IgD-negative memory B cell (primary cell): ENCODE measurements around the gene FNDC11. TPM values are rescaled to one million over a fixed set of nuclear protein-coding genes. Genes with fewer than 3 reads are reported as not detected.

ENCODE experiments used
- H3K27ac Mint-ChIP-seq, 3 donors: one replicate each; pipeline ENCODE4 v1.8.0; 2020 to 2022; ENCODE audit warnings: mild to moderate bottlenecking in 3 of 3, mixed read lengths in 3 of 3, moderate library complexity in 1 of 3
- H3K27me3 Mint-ChIP-seq: one replicate; pipeline ENCODE4 v1.8.0; 2021; ENCODE audit warnings: mixed read lengths
- H3K36me3 Mint-ChIP-seq: one replicate; pipeline ENCODE4 v1.8.0; 2020; ENCODE audit warnings: mild to moderate bottlenecking, mixed read lengths
- H3K4me1 Mint-ChIP-seq, 3 donors: one replicate each; pipeline ENCODE4 v1.8.0; 2020 to 2022; ENCODE audit warnings: mixed read lengths in 3 of 3, mild to moderate bottlenecking in 1 of 3
- H3K4me3 Mint-ChIP-seq, 4 donors: one replicate each; pipeline ENCODE4 v1.8.0; 2020 to 2022; ENCODE audit warnings: mild to moderate bottlenecking in 4 of 4, mixed read lengths in 4 of 4, moderate library complexity in 3 of 4
- H3K9me3 Mint-ChIP-seq, 3 donors: one replicate each; pipeline ENCODE4 v1.8.0; 2020 to 2021; ENCODE audit warnings: mixed read lengths in 3 of 3, mild to moderate bottlenecking in 1 of 3
- polyA plus RNA-seq: library from polyadenylated mRNA; unstranded; fragments of 300-500 nt; fragmentation: Illumina TruSeq; gene quantifications from one replicate; pipeline ENCODE4 v1.2.3, GENCODE V29; 2021

Gene FNDC11
- polyA plus RNA-seq, 1 donor from 2014 or later, result 2.5 TPM

DNA sequence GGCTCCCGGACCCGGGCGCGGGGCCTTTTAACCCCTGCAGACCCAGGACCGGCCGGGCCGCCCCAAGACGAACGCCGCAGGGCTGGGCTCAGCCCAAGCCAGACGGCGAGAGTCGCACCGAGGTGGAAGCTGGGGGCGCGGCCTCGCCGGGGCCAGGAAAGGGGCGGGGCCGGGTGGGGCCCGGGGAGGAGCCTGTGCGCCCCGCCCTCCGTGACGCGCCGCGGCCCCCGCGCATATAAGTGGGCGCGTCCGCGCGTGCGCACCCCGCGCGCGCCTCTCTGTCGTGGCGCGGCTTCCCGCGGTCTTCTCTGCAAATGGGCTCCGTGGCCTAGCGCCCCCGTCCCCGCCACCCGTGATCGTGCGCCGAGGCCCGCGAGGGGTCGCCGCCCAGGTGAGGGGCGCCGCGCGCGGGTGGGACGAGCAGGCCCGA, 33.4 kb upstream of the FNDC11 start, which contains the start of gene PPDPF:
TSS of gene PPDPF (plus strand) at position 262 of the 430 bp plus-strand sequence. CDS start 544 bp downstream, outside the sequence.
- peaks cover 0 to 6% (median 0%) of the 10 kb centered on the region in 3 donors for H3K9me3 Mint-ChIP-seq
- H3K27ac Mint-ChIP-seq, result peak within 1 kb of the TSS in 2 of 3 donors; percentile 78 to 90
- H3K4me3 Mint-ChIP-seq, result peak within 1 kb of the TSS; percentile 81 to 93 (median 92)
- H3K36me3 Mint-ChIP-seq, result peaks cover 2% of the 10 kb centered on the region
- H3K4me1 Mint-ChIP-seq, result peaks cover 4 to 11% (median 5%) of the 10 kb centered on the region in 3 donors
- peaks cover 4% of the 10 kb centered on the region for H3K27me3 Mint-ChIP-seq

DNA sequence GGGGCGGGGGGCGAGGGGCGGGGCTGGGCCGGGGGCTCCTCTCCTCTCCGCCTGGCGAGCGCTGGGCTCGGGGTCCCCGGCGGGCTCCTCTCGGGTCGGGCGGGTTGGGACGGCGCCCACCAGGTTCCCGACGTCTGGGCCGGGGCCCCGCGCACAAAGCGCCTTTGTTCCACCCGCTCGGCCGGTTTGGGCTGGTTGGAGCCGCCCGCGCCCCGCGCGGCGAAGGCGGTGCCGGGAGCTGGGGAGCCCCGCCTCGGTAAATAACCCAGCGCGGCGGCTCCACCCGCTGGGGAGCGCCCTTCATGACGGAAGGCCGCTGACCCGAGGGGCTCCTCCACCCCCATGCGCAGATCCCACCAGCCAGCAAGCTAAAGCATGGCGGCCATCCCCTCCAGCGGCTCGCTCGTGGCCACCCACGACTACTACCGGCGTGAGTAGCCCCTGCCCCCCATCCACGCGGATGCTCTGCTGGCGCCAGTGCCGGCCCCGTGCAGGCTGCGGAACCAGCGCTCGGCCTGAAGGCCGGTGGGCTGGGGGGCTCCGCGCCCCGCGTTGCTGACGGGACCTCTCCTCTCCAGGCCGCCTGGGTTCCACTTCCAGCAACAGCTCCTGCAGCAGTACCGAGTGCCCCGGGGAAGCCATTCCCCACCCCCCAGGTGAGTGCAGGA, 32.9 kb upstream of the FNDC11 start:
- peaks cover 0 to 6% (median 0%) of the 10 kb centered on the region in 3 donors for H3K9me3 Mint-ChIP-seq
- peak overlapping the region in 1 of 3 donors; percentile 73 for H3K27ac Mint-ChIP-seq
- H3K4me3 Mint-ChIP-seq, result peak overlapping the region; percentile 81 to 91 (median 87)
- H3K27me3 Mint-ChIP-seq, result peaks cover 2% of the 10 kb centered on the region
- H3K4me1 Mint-ChIP-seq, result peaks cover 4 to 11% (median 7%) of the 10 kb centered on the region in 3 donors
- peaks cover 2% of the 10 kb centered on the region for H3K36me3 Mint-ChIP-seq

DNA sequence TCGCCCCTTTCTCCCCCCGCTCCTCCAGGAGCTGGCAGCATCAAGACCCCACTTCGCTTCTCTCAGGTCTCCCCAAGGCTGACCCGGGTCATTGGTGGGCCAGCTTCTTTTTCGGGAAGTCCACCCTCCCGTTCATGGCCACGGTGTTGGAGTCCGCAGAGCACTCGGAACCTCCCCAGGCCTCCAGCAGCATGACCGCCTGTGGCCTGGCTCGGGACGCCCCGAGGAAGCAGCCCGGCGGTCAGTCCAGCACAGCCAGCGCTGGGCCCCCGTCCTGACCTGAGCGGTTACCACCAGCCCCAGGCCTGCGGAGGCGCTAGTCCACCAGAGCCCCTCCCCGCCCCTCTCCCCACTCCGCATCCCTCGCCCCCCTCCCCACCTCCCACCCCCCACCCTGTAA, 32.4 kb upstream of the FNDC11 start:
- Mint-ChIP-seq H3K27me3 (peaks cover 2% of the 10 kb centered on the region), H3K4me1 (peaks cover 4 to 11% (median 9%) of the 10 kb centered on the region in 3 donors), H3K4me3 (peak overlapping the region; percentile 81 to 91 (median 87)), H3K9me3 (peaks cover 0 to 6% (median 0%) of the 10 kb centered on the region in 3 donors), H3K27ac (peak overlapping the region in 1 of 3 donors; percentile 58), H3K36me3 (peaks cover 2% of the 10 kb centered on the region)

DNA sequence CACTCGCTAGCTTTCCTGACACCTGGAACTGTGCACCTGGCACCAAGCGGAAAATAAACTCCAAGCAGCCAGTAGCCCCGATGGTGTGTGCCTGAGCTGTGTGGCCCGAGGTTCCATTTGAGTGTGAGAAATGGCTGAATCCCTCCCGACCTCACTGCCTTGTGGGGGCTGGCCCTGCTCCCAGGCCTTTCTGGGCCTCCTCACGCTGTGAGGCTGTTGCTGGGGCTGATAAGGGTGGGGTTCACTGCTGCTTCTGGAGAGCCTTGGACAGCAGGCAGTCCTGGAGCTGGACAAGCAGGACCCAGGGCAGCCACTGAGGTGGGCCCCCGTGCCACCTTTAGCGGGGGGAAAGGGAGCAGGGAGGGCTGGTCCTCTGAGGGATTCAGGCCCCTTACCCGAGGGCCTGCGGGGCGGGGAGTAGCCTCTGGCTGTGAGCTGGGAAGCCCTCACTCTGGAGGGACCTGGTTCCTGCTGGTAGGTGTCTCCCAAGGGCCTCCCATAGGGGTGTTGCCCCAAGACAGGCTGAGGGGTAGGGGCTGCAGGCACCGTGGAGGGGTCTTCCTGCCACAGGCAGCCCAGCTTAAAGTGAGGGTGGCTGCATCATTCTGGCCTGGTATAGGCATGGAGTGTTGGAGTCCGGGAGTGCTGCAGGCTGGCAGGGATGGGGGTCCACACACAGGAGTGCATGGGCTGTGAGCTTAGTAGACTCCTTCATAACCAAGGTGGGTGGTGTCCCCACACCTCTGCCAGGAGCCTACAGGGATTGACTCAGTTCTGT, 31.7 kb upstream of the FNDC11 start:
- peak overlapping the region in 2 of 3 donors; percentile 47 to 55 for H3K27ac Mint-ChIP-seq
- H3K27me3 Mint-ChIP-seq, result peaks cover 4% of the 10 kb centered on the region
- peaks cover 2% of the 10 kb centered on the region for H3K36me3 Mint-ChIP-seq
- peaks cover 5 to 16% (median 9%) of the 10 kb centered on the region in 3 donors for H3K4me1 Mint-ChIP-seq
- H3K4me3 Mint-ChIP-seq, result peak overlapping the region; percentile 28 to 82 (median 75)
- peaks cover 0 to 6% (median 0%) of the 10 kb centered on the region in 3 donors for H3K9me3 Mint-ChIP-seq

DNA sequence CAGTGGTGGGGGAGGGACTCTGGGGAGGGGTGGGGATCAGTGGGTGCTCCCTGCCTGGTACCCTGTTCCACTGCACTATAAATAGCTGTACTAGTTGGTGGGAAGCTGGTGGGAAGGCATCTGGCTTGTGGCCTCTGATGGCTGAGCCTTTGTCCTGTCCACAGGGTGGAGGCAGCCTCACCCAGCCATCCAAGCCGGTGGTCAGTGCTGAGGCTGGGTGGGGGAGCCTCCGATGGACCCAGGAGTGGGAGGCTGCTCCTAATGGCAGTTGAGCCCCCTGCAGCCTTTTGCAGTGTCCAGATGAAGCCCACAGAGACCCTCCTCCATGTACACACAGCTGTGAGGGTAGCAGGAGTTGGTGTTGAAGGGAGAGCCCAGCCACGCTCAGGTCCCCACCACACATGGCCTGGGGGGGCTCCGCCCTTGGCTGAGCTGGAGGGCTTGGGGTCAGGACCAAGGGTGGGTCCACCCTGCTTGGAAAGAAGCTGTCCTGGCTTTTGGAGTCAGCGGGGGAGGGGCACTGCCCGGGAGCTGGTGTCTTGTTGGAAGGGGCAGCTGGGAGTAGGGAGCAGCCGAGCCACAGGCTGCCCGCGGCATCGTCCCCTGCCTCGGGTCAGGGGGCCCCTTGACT, 30.9 kb upstream of the FNDC11 start:
- Mint-ChIP-seq H3K36me3 (peaks cover 2% of the 10 kb centered on the region), H3K27ac (peak overlapping the region; percentile 23 to 55 (median 47)), H3K4me3 (peak overlapping the region in 2 of 4 donors; percentile 82 to 90), H3K27me3 (peaks cover 3% of the 10 kb centered on the region), H3K9me3 (peaks cover 0 to 6% (median 0%) of the 10 kb centered on the region in 3 donors), H3K4me1 (peaks cover 5 to 22% (median 14%) of the 10 kb centered on the region in 3 donors)

DNA sequence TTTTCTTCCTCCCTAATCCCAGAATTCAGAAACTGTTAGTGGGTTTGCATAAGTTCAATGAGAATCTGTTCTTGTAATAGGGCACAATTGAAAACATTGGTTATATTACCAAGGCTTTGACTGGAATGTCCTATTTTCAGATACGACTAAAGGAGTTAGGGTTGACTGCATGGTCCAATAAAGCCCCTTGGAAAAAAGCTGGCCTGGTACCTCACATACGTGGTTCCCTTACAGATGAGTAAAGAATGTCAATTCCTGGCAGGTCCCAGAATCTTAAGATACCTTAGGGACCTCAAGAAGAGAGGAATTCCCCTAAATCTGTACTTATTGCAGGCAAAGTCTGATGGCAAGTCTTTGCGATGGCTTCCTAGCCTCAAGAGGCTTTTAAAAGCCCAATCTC, 28.8 kb upstream of the FNDC11 start:
- H3K4me3 Mint-ChIP-seq, result peak overlapping the region in 3 of 4 donors; percentile 12 to 90 (median 65)
- H3K4me1 Mint-ChIP-seq, result peaks cover 8 to 26% (median 21%) of the 10 kb centered on the region in 3 donors
- peak overlapping the region in 1 of 3 donors; percentile 52 for H3K27ac Mint-ChIP-seq
- peaks cover 0 to 6% (median 0%) of the 10 kb centered on the region in 3 donors for H3K9me3 Mint-ChIP-seq
- peaks cover 2% of the 10 kb centered on the region for H3K36me3 Mint-ChIP-seq
- H3K27me3 Mint-ChIP-seq, result peaks cover 8% of the 10 kb centered on the region

DNA sequence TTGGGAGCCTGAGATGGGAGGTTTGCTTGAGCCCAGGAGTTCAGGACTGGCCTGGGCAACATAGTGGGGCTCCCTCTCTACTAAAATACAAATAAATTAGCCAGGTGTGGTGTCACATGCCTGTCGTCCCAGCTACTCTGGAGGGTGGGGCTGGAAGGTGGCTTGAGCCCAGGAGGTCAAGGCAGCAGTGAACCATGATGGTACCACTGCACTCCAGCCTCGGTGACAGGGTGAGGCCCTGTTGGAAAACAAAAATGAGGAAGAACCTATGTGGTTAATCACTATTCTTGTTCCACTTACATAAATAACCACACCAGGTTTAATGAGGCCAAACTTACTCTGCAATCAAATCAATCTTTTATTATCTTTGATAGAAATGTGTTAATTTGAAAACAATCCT, 28.0 kb upstream of the FNDC11 start:
- Mint-ChIP-seq H3K27me3 (peaks cover 8% of the 10 kb centered on the region), H3K27ac (peak overlapping the region in 1 of 3 donors; percentile 60), H3K4me3 (peak overlapping the region in 3 of 4 donors; percentile 16 to 76 (median 17)), H3K9me3 (peaks cover 0 to 6% (median 0%) of the 10 kb centered on the region in 3 donors), H3K36me3 (peaks cover 2% of the 10 kb centered on the region), H3K4me1 (peaks cover 8 to 26% (median 21%) of the 10 kb centered on the region in 3 donors)

DNA sequence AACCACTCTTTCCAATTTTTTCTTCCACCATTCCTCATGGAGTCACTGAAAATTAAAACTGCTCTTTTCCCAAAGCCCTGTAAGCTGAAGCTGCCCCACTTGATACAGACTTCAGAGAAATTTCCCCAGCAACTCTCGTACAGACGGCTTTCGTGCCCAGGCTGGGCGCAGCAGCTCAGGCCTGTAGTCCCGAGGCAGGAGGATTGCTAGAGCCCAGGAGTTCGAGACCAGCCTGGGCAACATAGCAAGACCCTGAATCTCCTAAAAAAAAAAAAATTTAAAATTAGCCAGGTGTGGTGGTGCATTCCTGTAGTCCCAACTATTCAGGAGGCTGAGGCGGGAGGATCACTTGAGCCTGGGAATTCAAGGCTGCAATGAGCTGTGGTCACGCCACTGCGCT, 26.8 kb upstream of the FNDC11 start:
- Mint-ChIP-seq H3K4me3 (peak overlapping the region in 3 of 4 donors; percentile 12 to 70 (median 53)), H3K27me3 (peaks cover 8% of the 10 kb centered on the region), H3K36me3 (peaks cover 2% of the 10 kb centered on the region), H3K9me3 (peaks cover 0 to 6% (median 0%) of the 10 kb centered on the region in 3 donors), H3K4me1 (peaks cover 8 to 31% (median 24%) of the 10 kb centered on the region in 3 donors), H3K27ac (peak overlapping the region in 1 of 3 donors; percentile 91)

DNA sequence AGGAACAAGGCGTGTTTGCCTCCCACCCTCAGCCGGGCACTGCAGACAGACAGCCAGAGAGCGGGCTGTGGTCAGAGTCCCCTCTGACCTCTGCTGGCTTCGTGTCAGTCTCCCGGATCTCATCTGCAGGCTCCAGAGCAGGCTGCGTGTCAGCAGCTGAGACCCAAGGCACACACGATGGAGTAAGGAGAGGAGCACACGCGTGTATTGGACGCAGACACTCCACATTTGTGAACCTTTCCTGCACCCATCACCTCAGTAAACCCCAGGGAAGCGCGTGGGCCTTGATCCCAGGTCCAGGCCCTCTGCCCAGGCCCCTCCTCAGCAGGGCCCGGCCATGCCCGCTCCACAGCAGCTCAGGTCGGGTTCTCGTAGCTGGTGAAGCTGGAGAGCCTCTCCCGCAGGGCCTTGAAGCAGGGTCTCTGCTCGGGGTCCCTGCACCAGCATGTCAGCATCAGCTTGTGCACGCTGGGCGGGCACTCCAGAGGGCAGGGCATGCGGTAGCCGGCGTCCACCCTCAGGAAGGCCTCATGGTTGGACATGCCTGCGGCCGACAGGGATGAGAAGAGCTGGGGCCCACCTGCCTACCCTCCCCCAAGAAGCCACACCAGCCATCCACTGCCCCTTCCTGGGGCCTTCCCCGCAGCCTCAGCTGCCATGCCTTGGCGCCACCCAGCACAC, 24.6 kb upstream of the FNDC11 start:
- Mint-ChIP-seq H3K4me3 (peak overlapping the region in 1 of 4 donors; percentile 71), H3K27me3 (peaks cover 8% of the 10 kb centered on the region), H3K9me3 (peaks cover 0 to under 1% (median 0%) of the 10 kb centered on the region in 3 donors), H3K36me3 (peaks cover under 1% of the 10 kb centered on the region), H3K4me1 (peaks cover 7 to 31% (median 21%) of the 10 kb centered on the region in 3 donors), H3K27ac (peak overlapping the region in 1 of 3 donors; percentile 92)

DNA sequence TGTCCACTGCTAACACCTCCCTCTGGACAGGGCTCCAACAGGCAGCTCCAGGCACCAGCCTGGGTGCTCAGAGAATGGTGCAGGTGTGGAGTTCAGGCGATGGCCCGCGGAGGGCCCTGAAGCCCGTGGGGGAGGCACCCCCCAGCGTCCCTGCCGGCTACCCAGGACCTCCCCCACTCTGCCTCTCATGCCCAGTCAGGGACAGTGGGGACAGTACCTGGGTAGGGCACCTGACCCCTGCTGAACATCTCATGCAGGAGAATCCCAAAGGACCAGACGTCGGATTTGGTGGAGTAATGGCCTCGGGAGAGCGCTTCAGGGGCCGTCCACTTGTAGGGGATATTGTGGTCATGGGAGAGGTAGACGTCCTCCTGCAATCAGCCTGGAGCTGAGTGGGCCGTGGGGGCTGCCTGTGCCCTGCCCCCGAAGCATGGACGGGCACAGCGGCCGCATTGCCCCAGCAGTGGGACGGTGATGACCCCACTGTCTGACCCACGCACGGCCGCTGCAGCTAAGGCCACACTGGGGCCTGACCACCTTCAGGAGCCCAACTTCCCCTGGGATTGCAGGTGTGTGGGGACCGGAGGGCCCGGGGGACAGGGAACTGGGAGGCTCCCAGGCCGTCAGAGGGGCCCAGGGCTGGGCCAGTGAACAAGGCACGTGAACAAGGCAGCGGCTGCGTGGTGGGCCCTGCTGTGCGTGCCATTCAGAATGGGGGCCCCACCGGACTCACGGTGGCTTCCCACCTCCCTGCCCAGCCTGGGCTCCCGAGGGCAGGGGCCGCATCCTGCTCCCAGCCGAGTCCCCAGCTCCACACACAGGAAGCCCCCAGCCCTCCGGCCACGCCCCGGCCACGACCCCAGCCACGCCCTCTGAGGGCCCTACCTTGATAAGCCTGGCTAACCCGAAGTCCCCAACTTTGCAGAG, 23.8 kb upstream of the FNDC11 start:
- H3K9me3 Mint-ChIP-seq, result no peaks in the 10 kb centered on the region
- no peak overlapping the region for H3K4me3 Mint-ChIP-seq
- no peaks in the 10 kb centered on the region for H3K36me3 Mint-ChIP-seq
- H3K4me1 Mint-ChIP-seq, result peaks cover 7 to 28% (median 21%) of the 10 kb centered on the region in 3 donors
- peaks cover 8% of the 10 kb centered on the region for H3K27me3 Mint-ChIP-seq
- no peak overlapping the region for H3K27ac Mint-ChIP-seq

DNA sequence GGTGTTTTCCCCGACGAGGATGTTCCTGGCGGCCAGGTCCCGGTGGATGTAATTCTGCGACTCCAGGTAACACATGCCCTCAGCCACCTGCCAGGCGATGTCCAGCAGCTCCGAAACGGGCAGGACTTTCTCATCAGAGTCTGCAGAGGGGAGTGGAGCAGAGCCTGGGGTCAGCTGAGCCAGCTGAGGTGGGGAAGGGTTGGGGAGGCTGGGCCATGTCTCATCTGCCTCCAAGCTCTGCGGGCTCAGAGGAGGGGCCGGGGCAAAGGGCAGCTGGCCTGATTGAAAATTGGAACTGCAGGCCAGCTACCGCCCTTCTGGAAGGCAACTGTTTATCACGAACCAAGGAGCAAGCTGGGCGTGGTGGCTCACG, 23.2 kb upstream of the FNDC11 start:
- H3K4me1 Mint-ChIP-seq, result peaks cover 7 to 24% (median 21%) of the 10 kb centered on the region in 3 donors
- H3K27me3 Mint-ChIP-seq, result peaks cover 8% of the 10 kb centered on the region
- no peak overlapping the region for H3K4me3 Mint-ChIP-seq
- peaks cover 1% of the 10 kb centered on the region for H3K36me3 Mint-ChIP-seq
- H3K27ac Mint-ChIP-seq, result no peak overlapping the region
- no peaks in the 10 kb centered on the region for H3K9me3 Mint-ChIP-seq

DNA sequence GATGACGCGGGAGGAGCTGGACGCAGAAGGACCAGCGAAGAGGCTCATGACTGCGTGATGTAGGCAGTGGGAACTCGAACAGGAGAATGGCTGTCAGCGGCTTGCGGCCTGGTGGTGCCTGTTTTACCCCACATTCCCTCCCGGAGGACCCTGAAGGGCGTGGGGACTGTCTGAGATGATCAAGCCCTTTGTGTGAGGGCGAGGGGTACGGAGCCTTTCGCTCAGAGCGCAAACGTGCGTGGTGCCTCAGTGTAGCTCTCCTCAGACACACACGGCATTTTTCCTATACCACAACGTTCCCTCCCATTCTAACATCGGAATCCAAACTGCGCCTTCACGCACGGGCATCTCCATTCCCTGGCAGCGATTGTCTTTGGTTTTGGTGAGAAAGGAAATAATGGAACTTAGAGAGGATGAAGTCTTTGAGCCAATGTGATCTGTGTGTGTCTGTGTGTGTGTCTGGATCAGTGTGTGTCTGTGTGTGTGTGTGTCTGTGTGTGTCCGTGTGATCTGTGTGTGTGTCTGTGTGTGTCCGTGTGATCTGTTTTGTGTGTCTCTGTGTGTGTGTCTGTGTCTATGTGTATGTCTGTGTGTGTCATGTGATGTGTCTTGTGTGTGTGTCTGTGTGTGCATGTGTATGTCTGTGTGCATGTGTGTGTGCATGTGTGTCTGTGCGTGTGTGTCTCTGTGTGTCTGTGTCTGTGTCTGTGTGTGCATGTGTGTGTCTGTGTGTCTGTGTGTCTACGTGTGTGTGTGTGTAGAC, 22.1 kb upstream of the FNDC11 start:
- Mint-ChIP-seq H3K27me3 (peaks cover 8% of the 10 kb centered on the region), H3K9me3 (no peaks in the 10 kb centered on the region), H3K27ac (peak overlapping the region; percentile 0 to 48 (median 6)), H3K36me3 (peaks cover 1% of the 10 kb centered on the region), H3K4me1 (peaks cover 7 to 23% (median 19%) of the 10 kb centered on the region in 3 donors), H3K4me3 (peak overlapping the region in 1 of 4 donors; percentile 35)
